ENCODE results near the gene HINT3.
A peak's percentile ranks its signal among the peaks of the same experiment; 100 is the strongest.

GRCh38 chr6:125974214-125974866, 17.8 kb downstream of the HINT3 start:
- TF ChIP-seq, protein P1, sequence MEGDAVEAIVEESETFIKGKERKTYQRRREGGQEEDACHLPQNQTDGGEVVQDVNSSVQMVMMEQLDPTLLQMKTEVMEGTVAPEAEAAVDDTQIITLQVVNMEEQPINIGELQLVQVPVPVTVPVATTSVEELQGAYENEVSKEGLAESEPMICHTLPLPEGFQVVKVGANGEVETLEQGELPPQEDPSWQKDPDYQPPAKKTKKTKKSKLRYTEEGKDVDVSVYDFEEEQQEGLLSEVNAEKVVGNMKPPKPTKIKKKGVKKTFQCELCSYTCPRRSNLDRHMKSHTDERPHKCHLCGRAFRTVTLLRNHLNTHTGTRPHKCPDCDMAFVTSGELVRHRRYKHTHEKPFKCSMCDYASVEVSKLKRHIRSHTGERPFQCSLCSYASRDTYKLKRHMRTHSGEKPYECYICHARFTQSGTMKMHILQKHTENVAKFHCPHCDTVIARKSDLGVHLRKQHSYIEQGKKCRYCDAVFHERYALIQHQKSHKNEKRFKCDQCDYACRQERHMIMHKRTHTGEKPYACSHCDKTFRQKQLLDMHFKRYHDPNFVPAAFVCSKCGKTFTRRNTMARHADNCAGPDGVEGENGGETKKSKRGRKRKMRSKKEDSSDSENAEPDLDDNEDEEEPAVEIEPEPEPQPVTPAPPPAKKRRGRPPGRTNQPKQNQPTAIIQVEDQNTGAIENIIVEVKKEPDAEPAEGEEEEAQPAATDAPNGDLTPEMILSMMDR (conservative IDR thresholded peaks at IDR 0.05 in 1 of 2, IDR thresholded peaks at IDR 0.05 in 1 of 2; ENCODE audit: extremely low read depth in 1 of 2, insufficient read depth in 1 of 2, low read depth in 1 of 2, low read length in 2 of 2): peak; percentile 30 to 48
- TF ChIP-seq EZH2 (IDR thresholded peaks at IDR 0.05; ENCODE audit: borderline replicate concordance, low read length): no peak

Data from mammary epithelial cell (primary cell).